Liver (tissue), 9 donors: ENCODE results near the gene SLC2A4RG. TPM values are rescaled to one million over a fixed set of nuclear protein-coding genes. Genes with fewer than 3 reads are reported as not detected.

Experiments used
- DNase-seq: peaks from one replicate; pipeline ENCODE4 v3.0.0-alpha.2; 2017; ENCODE audit warnings: low spot score
- H3K27ac ChIP-seq, 2 donors: one replicate each; pipeline ENCODE4 v1.7.0; 2013; ENCODE audit warnings: inconsistent platforms in 2 of 2, low read length in 2 of 2, control low read depth in 1 of 2, low read depth in 1 of 2, mild to moderate bottlenecking in 1 of 2
- H3K27me3 ChIP-seq, 4 donors: one replicate each; pipeline versions ENCODE4 v1.6.1 to v1.7.0; 2013; ENCODE audit warnings: low read length in 3 of 4, inconsistent platforms in 1 of 4, mild to moderate bottlenecking in 1 of 4, moderate library complexity in 1 of 4; ENCODE audit not compliant: control insufficient read depth in 4 of 4, insufficient read depth in 4 of 4
- H3K36me3 ChIP-seq, 4 donors: one replicate each; pipeline versions ENCODE4 v1.6.1 to v1.7.0; 2013; ENCODE audit warnings: low read length in 3 of 4, mild to moderate bottlenecking in 3 of 4, low read depth in 1 of 4, moderate library complexity in 1 of 4; ENCODE audit not compliant: control insufficient read depth in 4 of 4, insufficient read depth in 3 of 4
- H3K4me1 ChIP-seq, 4 donors: one replicate each; pipeline versions ENCODE4 v1.6.1 to v1.7.0; 2013; ENCODE audit warnings: low read length in 3 of 4, mild to moderate bottlenecking in 3 of 4, moderate library complexity in 1 of 4; ENCODE audit not compliant: control insufficient read depth in 4 of 4, insufficient read depth in 4 of 4
- H3K4me3 ChIP-seq, 3 donors: one replicate each; pipeline versions ENCODE4 v1.6.1 to v1.7.0; 2013; ENCODE audit warnings: low read length in 3 of 3, control low read depth in 1 of 3, low read depth in 1 of 3, mild to moderate bottlenecking in 1 of 3
- H3K9ac ChIP-seq, 2 donors: one replicate each; pipeline ENCODE4 v1.7.0; 2013; ENCODE audit warnings: low read length in 2 of 2, mild to moderate bottlenecking in 2 of 2, moderate library complexity in 2 of 2, control low read depth in 1 of 2, low read depth in 1 of 2
- H3K9me3 ChIP-seq, 4 donors: one replicate each; pipeline versions ENCODE4 v1.6.1 to v1.7.0; 2013; ENCODE audit warnings: low read length in 3 of 4; ENCODE audit not compliant: control insufficient read depth in 4 of 4
- ATF3 ChIP-seq: IDR thresholded peaks from 2 replicates; pipeline ENCODE4 v1.6.1; 2016; ENCODE audit warnings: antibody characterized with exemption
- CTCF ChIP-seq: fragments of 150-350 bp; IDR thresholded peaks from 2 replicates; pipeline ENCODE4 v1.5.1; 2017; ENCODE audit warnings: improper control_type of control experiment, low read depth, low read length; ENCODE audit not compliant: missing input control
- EGR1 ChIP-seq, 2 donors: IDR thresholded peaks; 2 replicates each; pipeline ENCODE4 v1.6.1; 2016 to 2018; ENCODE audit warnings: antibody characterized with exemption in 2 of 2, low read depth in 2 of 2
- FOXA1 ChIP-seq: IDR thresholded peaks from 2 replicates; pipeline ENCODE4 v1.6.1; 2016; ENCODE audit warnings: antibody characterized with exemption
- GABPA ChIP-seq, 2 donors: IDR thresholded peaks in 1 of 2; conservative IDR thresholded peaks in 1 of 2; 2 replicates each; pipeline ENCODE4 v1.6.1; 2016; ENCODE audit warnings: antibody characterized with exemption in 2 of 2, mild to moderate bottlenecking in 1 of 2, moderate library complexity in 1 of 2
- HNF4A ChIP-seq, 2 donors: conservative IDR thresholded peaks; 2 replicates each; pipeline ENCODE4 v1.6.1; 2016; ENCODE audit warnings: antibody characterized with exemption in 2 of 2, mild to moderate bottlenecking in 2 of 2
- HNF4G ChIP-seq: IDR thresholded peaks from 2 replicates; pipeline ENCODE4 v1.6.1; 2016; ENCODE audit warnings: antibody characterized with exemption
- JUND ChIP-seq, 2 donors: IDR thresholded peaks; 2 replicates each; pipeline ENCODE4 v1.6.1; 2016; ENCODE audit warnings: antibody characterized with exemption in 2 of 2
- MAX ChIP-seq: IDR thresholded peaks from 2 replicates; pipeline ENCODE4 v1.6.1; 2016; ENCODE audit warnings: antibody characterized with exemption
- NR2F2 ChIP-seq: IDR thresholded peaks from 2 replicates; pipeline ENCODE4 v1.6.1; 2016; ENCODE audit warnings: antibody characterized with exemption
- RAD21 ChIP-seq, 2 donors: IDR thresholded peaks; 2 replicates each; pipeline ENCODE4 v1.6.1; 2016; ENCODE audit warnings: antibody characterized with exemption in 2 of 2, mild to moderate bottlenecking in 2 of 2
- REST ChIP-seq: IDR thresholded peaks from 2 replicates; pipeline ENCODE4 v1.6.1; 2016; ENCODE audit warnings: antibody characterized with exemption, mild to moderate bottlenecking
- RXRA ChIP-seq, 2 donors: IDR thresholded peaks; 2 replicates each; pipeline ENCODE4 v1.6.1; 2017 to 2018; ENCODE audit warnings: antibody characterized with exemption in 2 of 2, mild to moderate bottlenecking in 1 of 2
- SP1 ChIP-seq: IDR thresholded peaks from 2 replicates; pipeline ENCODE4 v1.6.1; 2018; ENCODE audit warnings: antibody characterized with exemption, mild to moderate bottlenecking
- TAF1 ChIP-seq: conservative IDR thresholded peaks from 2 replicates; pipeline ENCODE4 v1.6.1; 2016; ENCODE audit warnings: antibody characterized with exemption, mild to moderate bottlenecking
- YY1 ChIP-seq: IDR thresholded peaks from 2 replicates; pipeline ENCODE4 v1.6.1; 2016; ENCODE audit warnings: antibody characterized with exemption, mild to moderate bottlenecking
- WGBS: extraction: QIAGEN DNeasy Blood & Tissue Kit; methylation state at CpG from one replicate; pipeline ENCODE4 v1.1.7; 2013; 5-methylcytosine and 5-hydroxymethylcytosine counted together
- polyA plus RNA-seq, 2 donors: library from polyadenylated mRNA; stranded (reverse) in 1 of 2; unstranded in 1 of 2; fragments of 200-250 nt in 1 of 2; fragments of >200 nt in 1 of 2; fragmentation: Nextera tagmentation in 1 of 2; extraction: Ambion mirVana in 1 of 2; gene quantifications; one replicate each; pipeline versions ENCODE4 v1.2.1 to v1.2.3, GENCODE V29; 2013 to 2015
- total RNA-seq, 2 donors: library from RNA; depleted of rRNA; stranded (reverse); fragments of >200 nt; gene quantifications; one replicate each; pipeline ENCODE4 v1.2.3, GENCODE V29; 2014
- donor health status: healthy.
- donor health status: healthy.
- donor health status: healthy.
- donor health status: healthy.
- donor health status: healthy.

Gene SLC2A4RG
- total and polyA plus RNA-seq, 4 donors, result 22.2 to 39.7 (median 29.4) TPM

GRCh38 chr20:63706852-63707557, 32.6 kb upstream of the SLC2A4RG start:
- H3K9ac ChIP-seq, result peak overlapping the region; percentile 36 to 55
- peaks cover 2 to 33% (median 13%) of the 10 kb centered on the region in 4 donors for H3K36me3 ChIP-seq
- peaks cover 5 to 27% (median 25%) of the 10 kb centered on the region in 4 donors for H3K4me1 ChIP-seq
- WGBS, result 2% methylated on average over 56 of the region's 56 CpGs
- no peaks in the 10 kb centered on the region for H3K9me3 ChIP-seq
- DNase-seq, result peak; percentile 49
- H3K27ac ChIP-seq, result peak overlapping the region; percentile 81 to 86
- peak overlapping the region; percentile 76 to 96 (median 87) for H3K4me3 ChIP-seq
- no peaks in the 10 kb centered on the region for H3K27me3 ChIP-seq
- peak; percentile 83 to 86 for TF ChIP-seq RAD21 (IDR thresholded peaks at IDR 0.05)
- TF ChIP-seq NR2F2, result no peak
- TF ChIP-seq CTCF, result peak; percentile 53
- TF ChIP-seq RXRA (IDR thresholded peaks at IDR 0.05), result peak in 1 of 2 donors; percentile 53
- peak in 1 of 2 donors; percentile 30 for TF ChIP-seq HNF4A (conservative IDR thresholded peaks at IDR 0.05)
- TF ChIP-seq FOXA1, result no peak
- no peak for TF ChIP-seq MAX
- no peak for TF ChIP-seq SP1
- TF ChIP-seq JUND (IDR thresholded peaks at IDR 0.05), result no peak
- TF ChIP-seq ATF3, result no peak

- under 1% methylated on average over 98 of the region's 98 CpGs for WGBS
- Histone ChIP-seq H3K27me3 (no peaks in the 10 kb centered on the region), H3K4me1 (peaks cover 5 to 27% (median 25%) of the 10 kb centered on the region in 4 donors), H3K27ac (peak within 1 kb of the TSS; percentile 81 to 86), H3K36me3 (peaks cover 7 to 35% (median 14%) of the 10 kb centered on the region in 4 donors), H3K4me3 (peak within 1 kb of the TSS; percentile 76 to 96 (median 92)), H3K9me3 (no peaks in the 10 kb centered on the region), H3K9ac (peak within 1 kb of the TSS; percentile 36 to 55)
- TF ChIP-seq HNF4G, result no peak
- no peak for TF ChIP-seq YY1
- peak; percentile 17 for TF ChIP-seq REST
- TF ChIP-seq EGR1 (IDR thresholded peaks at IDR 0.05; ENCODE audit: low read depth in 2 of 2), result peak in 1 of 2 donors; percentile 54
- TF ChIP-seq GABPA (IDR thresholded peaks at IDR 0.05 in 1 of 2, conservative IDR thresholded peaks at IDR 0.05 in 1 of 2), result peak in 1 of 2 donors; percentile 90
- TF ChIP-seq MAX, result no peak
- peak; percentile 30 to 61 for TF ChIP-seq RAD21 (IDR thresholded peaks at IDR 0.05)
- peak; percentile 38 to 39 for TF ChIP-seq RXRA (IDR thresholded peaks at IDR 0.05)
- no peak for TF ChIP-seq JUND (IDR thresholded peaks at IDR 0.05)
- no peak for TF ChIP-seq TAF1
- peak; percentile 91 for DNase-seq
Measured at GRCh38 chr20:63707558-63708300, 31.8 kb upstream of the SLC2A4RG start, which contains the start of the genes ARFRP1 and ZGPAT. Gene ARFRP1, minus strand, starts transcription at chr20:63707976. Its CDS starts 885 bp downstream, at chr20:63707091. Gene ZGPAT, plus strand, starts transcription at chr20:63708039. Its CDS starts 542 bp downstream, at chr20:63708581.
